ENCODE data around the gene WDR93. TPM values are rescaled to one million over a fixed set of nuclear protein-coding genes. Genes with fewer than 3 reads are reported as not detected.

WDR93 gene
- total RNA-seq, 1 donor from 2014 or later, result not detected

- Histone ChIP-seq H3K27me3 (no peaks in the 10 kb centered on the region), H3K27ac (no peak overlapping the region), H3K4me3 (no peak overlapping the region), H3K4me1 (peaks cover 4% of the 10 kb centered on the region), H3K36me3 (no peaks in the 10 kb centered on the region), H3K9me3 (no peaks in the 10 kb centered on the region)
- DNase-seq, result no peak
- TF ChIP-seq, protein P1, sequence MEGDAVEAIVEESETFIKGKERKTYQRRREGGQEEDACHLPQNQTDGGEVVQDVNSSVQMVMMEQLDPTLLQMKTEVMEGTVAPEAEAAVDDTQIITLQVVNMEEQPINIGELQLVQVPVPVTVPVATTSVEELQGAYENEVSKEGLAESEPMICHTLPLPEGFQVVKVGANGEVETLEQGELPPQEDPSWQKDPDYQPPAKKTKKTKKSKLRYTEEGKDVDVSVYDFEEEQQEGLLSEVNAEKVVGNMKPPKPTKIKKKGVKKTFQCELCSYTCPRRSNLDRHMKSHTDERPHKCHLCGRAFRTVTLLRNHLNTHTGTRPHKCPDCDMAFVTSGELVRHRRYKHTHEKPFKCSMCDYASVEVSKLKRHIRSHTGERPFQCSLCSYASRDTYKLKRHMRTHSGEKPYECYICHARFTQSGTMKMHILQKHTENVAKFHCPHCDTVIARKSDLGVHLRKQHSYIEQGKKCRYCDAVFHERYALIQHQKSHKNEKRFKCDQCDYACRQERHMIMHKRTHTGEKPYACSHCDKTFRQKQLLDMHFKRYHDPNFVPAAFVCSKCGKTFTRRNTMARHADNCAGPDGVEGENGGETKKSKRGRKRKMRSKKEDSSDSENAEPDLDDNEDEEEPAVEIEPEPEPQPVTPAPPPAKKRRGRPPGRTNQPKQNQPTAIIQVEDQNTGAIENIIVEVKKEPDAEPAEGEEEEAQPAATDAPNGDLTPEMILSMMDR (IDR thresholded peaks at IDR 0.05), result no peak
- intact Hi-C loops (cut with DNase I), result no loop called here
- ATAC-seq, result no peak
These were observed 65.1 kb downstream of the WDR93 start for GRCh38 chr15:89755701-89756100.

- H3K9me3 ChIP-seq, result no peaks in the 10 kb centered on the region
- intact Hi-C loops (cut with DNase I), result no loop called here
- H3K27me3 ChIP-seq, result no peaks in the 10 kb centered on the region
- H3K4me3 ChIP-seq, result no peak overlapping the region
- TF ChIP-seq, protein P1 (IDR thresholded peaks at IDR 0.05), result no peak
- H3K27ac ChIP-seq, result no peak overlapping the region
- H3K36me3 ChIP-seq, result no peaks in the 10 kb centered on the region
- DNase-seq, result no peak
- ATAC-seq, result no peak
- no peaks in the 10 kb centered on the region for H3K4me1 ChIP-seq
These were observed 66.3 kb downstream of the WDR93 start for GRCh38 chr15:89756897-89757296.

GRCh38 chr15:89758283-89758682 lies 67.7 kb downstream of the WDR93 start:
- H3K36me3 ChIP-seq, result no peaks in the 10 kb centered on the region
- H3K4me1 ChIP-seq, result no peaks in the 10 kb centered on the region
- ATAC-seq (no peak), DNase-seq (no peak)
- H3K27me3 ChIP-seq, result no peaks in the 10 kb centered on the region
- H3K4me3 ChIP-seq, result no peak overlapping the region
- intact Hi-C loops (cut with DNase I), result no loop called here
- no peak overlapping the region for H3K27ac ChIP-seq
- TF ChIP-seq, protein P1 (IDR thresholded peaks at IDR 0.05), result no peak
- H3K9me3 ChIP-seq, result no peaks in the 10 kb centered on the region

DNA sequence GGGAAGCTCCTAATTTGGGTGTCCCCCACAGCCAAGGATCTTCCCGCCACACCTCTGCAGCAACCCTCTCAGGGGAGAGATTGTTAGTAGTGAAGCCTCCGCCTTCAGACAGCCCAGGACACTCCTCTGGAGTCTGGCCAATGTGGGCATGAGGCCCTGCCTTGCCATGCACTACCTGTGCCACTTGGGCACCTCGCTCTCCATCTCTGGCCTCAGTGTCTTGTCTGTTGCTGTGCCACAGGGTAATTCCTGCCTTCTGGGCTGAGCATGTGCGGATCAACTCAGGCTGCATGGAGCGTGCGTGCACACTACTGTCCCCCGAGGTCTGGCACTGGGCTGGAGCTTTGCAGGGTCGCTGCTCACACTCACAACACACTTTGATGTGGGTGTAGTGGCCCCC lies 68.4 kb downstream of the WDR93 start:
- Histone ChIP-seq H3K36me3 (no peaks in the 10 kb centered on the region), H3K4me1 (no peaks in the 10 kb centered on the region), H3K9me3 (no peaks in the 10 kb centered on the region), H3K27me3 (no peaks in the 10 kb centered on the region), H3K4me3 (no peak overlapping the region), H3K27ac (no peak overlapping the region)
- ATAC-seq, result no peak
- intact Hi-C loops (cut with DNase I), result no loop called here
- TF ChIP-seq, protein P1 (IDR thresholded peaks at IDR 0.05), result no peak
- DNase-seq, result no peak

DNA sequence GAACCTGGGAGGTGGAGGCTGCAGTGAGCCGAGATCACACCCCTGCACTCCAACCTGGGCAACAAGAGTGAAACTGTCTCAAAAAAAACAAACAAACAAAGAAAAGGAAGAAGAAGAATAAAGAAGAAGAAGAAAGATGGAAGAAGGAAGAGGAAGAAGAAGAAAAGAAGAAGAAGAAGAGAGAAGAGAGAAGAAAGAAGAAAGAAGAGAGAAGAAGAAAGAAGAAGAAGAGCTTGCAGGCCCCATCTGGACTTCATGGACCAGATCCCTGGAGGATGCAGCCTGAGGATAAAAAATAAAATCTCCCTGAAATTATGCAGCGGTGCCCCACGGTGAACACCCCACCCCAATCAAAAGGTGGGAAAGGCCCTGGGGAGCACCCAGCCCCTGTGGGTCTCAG lies 69.2 kb downstream of the WDR93 start:
- Histone ChIP-seq H3K4me1 (no peaks in the 10 kb centered on the region), H3K9me3 (no peaks in the 10 kb centered on the region), H3K4me3 (no peak overlapping the region), H3K27ac (no peak overlapping the region), H3K27me3 (no peaks in the 10 kb centered on the region), H3K36me3 (no peaks in the 10 kb centered on the region)
- intact Hi-C loops (cut with DNase I), result loop anchor here (5.0 kb wide), 1 partner anchor 112 kb away; no protein-coding TSS in a partner anchor
- TF ChIP-seq, protein P1 (IDR thresholded peaks at IDR 0.05), result no peak
- DNase-seq (no peak), ATAC-seq (no peak)
